HEK293T (cell line): Measurements from ENCODE around the gene NSG1.

Source experiments
- ARNT ChIP-seq: fragments of 450-650 bp; IDR thresholded peaks from 2 replicates; pipeline ENCODE4 v1.6.1; 2017; ENCODE audit warnings: mild to moderate bottlenecking
- BHLHE40 ChIP-seq: fragments of 450-650 bp; IDR thresholded peaks from 2 replicates; pipeline ENCODE4 v1.6.1; 2016; ENCODE audit warnings: mild to moderate bottlenecking, moderate library complexity, borderline replicate concordance
- ELF4 ChIP-seq: fragments of 450-650 bp; IDR thresholded peaks from 2 replicates; pipeline ENCODE4 v1.6.1; 2017; ENCODE audit warnings: antibody characterized with exemption
- FOXA1 ChIP-seq: fragments of 450-650 bp; IDR thresholded peaks from 2 replicates; pipeline ENCODE4 v1.6.1; 2016; ENCODE audit warnings: mild to moderate bottlenecking
- FOXK2 ChIP-seq: fragments of 450-650 bp; IDR thresholded peaks from 2 replicates; pipeline ENCODE4 v1.6.1; 2016; ENCODE audit warnings: mild to moderate bottlenecking
- FOXM1 ChIP-seq: fragments of 450-650 bp; IDR thresholded peaks from 2 replicates; pipeline ENCODE4 v1.6.1; 2017; ENCODE audit warnings: mild to moderate bottlenecking, borderline replicate concordance
- L3MBTL2 ChIP-seq: fragments of 450-650 bp; conservative IDR thresholded peaks from 2 replicates; pipeline ENCODE4 v1.6.1; 2016; ENCODE audit warnings: mild to moderate bottlenecking
- LEF1 ChIP-seq: fragments of 450-650 bp; IDR thresholded peaks from 2 replicates; pipeline ENCODE4 v1.6.1; 2017; ENCODE audit warnings: mild to moderate bottlenecking, borderline replicate concordance
- PKNOX1 ChIP-seq: fragments of 450-650 bp; IDR thresholded peaks from 2 replicates; pipeline ENCODE4 v1.6.1; 2016
- SP1 ChIP-seq: fragments of 450-650 bp; IDR thresholded peaks from 2 replicates; pipeline ENCODE4 v1.6.1; 2017
- SUZ12 ChIP-seq: fragments of 450-650 bp; IDR thresholded peaks from 2 replicates; pipeline ENCODE4 v1.6.1; 2016; ENCODE audit warnings: mild to moderate bottlenecking
- TARDBP ChIP-seq: fragments of 450-650 bp; IDR thresholded peaks from 2 replicates; pipeline ENCODE4 v1.6.1; 2016

GRCh38 chr4:4338210-4339001 lies 48.5 kb upstream of the NSG1 start:
- no peak for TF ChIP-seq L3MBTL2
- TF ChIP-seq SUZ12 = no peak
- no peak for TF ChIP-seq BHLHE40
- TF ChIP-seq LEF1 = no peak
- TF ChIP-seq FOXM1 = no peak
- no peak for TF ChIP-seq ARNT
- TF ChIP-seq ELF4 = no peak
- no peak for TF ChIP-seq SP1
- TF ChIP-seq TARDBP = no peak
- no peak for TF ChIP-seq FOXK2
- TF ChIP-seq PKNOX1 = no peak
- no peak for TF ChIP-seq FOXA1
